H1 (cell line): ENCODE data around the gene TDRD12. TPM values are rescaled to one million over a fixed set of nuclear protein-coding genes. Genes with fewer than 3 reads are reported as not detected.

ENCODE experiments used
- CTCF ChIA-PET: fragments of 300-600 bp; sonication (Branson Sonifier 250); formaldehyde crosslinking; loops from one replicate; lab custom pipeline; 2021; ENCODE audit not compliant: partially characterized antibody; lab: Charles Lee
- POLR2A ChIA-PET: fragments of 300-600 bp; sonication (Branson Sonifier 250); formaldehyde crosslinking; loops from one replicate; lab custom pipeline; 2021; ENCODE audit warnings: inconsistent platforms; ENCODE audit not compliant: partially characterized antibody; lab: Charles Lee
- DNase-seq, 2 experiments: peaks; one replicate each; pipeline versions ENCODE4 v3.0.0 to v3.0.0-alpha.2; 2010 to 2022; ENCODE audit warnings: low spot score in 2 of 2, low read depth in 1 of 2, mixed read lengths in 1 of 2
- FAIRE-seq: peaks from 2 replicates; lab custom pipeline; 2011; peaks lifted over from hg19 to GRCh38; lab: Jason Lieb, UNC
- H2AFZ ChIP-seq: 2 replicates; pipeline ENCODE4 v1.8.1; 2012; ENCODE audit warnings: low read length, inconsistent platforms
- H2AK5ac ChIP-seq: 2 replicates; pipeline ENCODE4 v1.6.1; 2013; ENCODE audit warnings: low read depth, low read length
- H2BK120ac ChIP-seq: replicated peaks from 2 replicates; pipeline ENCODE3; 2013; ENCODE audit warnings: low read depth, low read length, inconsistent platforms
- H2BK12ac ChIP-seq: 2 replicates; pipeline ENCODE4 v1.6.1; 2013; ENCODE audit warnings: low read depth, low read length
- H2BK15ac ChIP-seq: 2 replicates; pipeline ENCODE4 v1.6.1; 2013; ENCODE audit warnings: low read length
- H2BK20ac ChIP-seq: 2 replicates; pipeline ENCODE4 v1.6.1; 2013; ENCODE audit warnings: low read length
- H2BK5ac ChIP-seq: 2 replicates; pipeline ENCODE4 v1.6.1; 2013; ENCODE audit warnings: low read depth, low read length
- H3K14ac ChIP-seq: 2 replicates; pipeline ENCODE4 v1.6.1; 2013; ENCODE audit warnings: inconsistent platforms; ENCODE audit not compliant: insufficient read length
- H3K18ac ChIP-seq: 2 replicates; pipeline ENCODE4 v1.6.1; 2013; ENCODE audit warnings: low read length; ENCODE audit errors: extremely low read depth
- H3K23ac ChIP-seq: 2 replicates; pipeline ENCODE4 v1.6.1; 2013; ENCODE audit warnings: inconsistent platforms; ENCODE audit not compliant: insufficient read length
- H3K23me2 ChIP-seq: 2 replicates; pipeline ENCODE4 v1.6.1; 2013; ENCODE audit warnings: low read depth, low read length
- H3K27ac ChIP-seq: 2 replicates; pipeline ENCODE4 v1.6.1; 2011; ENCODE audit warnings: low read depth, low read length, inconsistent platforms
- H3K27me3 ChIP-seq, 4 experiments: replicated peaks in 1 of 4; 1 replicate in 1 of 4; 2 replicates in 3 of 4; pipeline versions ENCODE4 v1.6.1 to v1.8.1; 2011 to 2013; ENCODE audit warnings: low read length in 3 of 4, mild to moderate bottlenecking in 3 of 4, inconsistent platforms in 2 of 4, mixed read lengths in 2 of 4, moderate library complexity in 1 of 4; ENCODE audit not compliant: control insufficient read depth in 3 of 4, insufficient read depth in 3 of 4; ENCODE audit errors: extremely low read depth in 1 of 4
- H3K36me3 ChIP-seq, 4 experiments: 2 replicates each; pipeline versions ENCODE4 v1.6.1 to v1.8.1; 2011 to 2013; ENCODE audit warnings: mild to moderate bottlenecking in 4 of 4, low read length in 3 of 4, moderate library complexity in 2 of 4, control low read depth in 1 of 4, inconsistent platforms in 1 of 4; ENCODE audit not compliant: insufficient read depth in 4 of 4, control insufficient read depth in 2 of 4
- H3K4ac ChIP-seq: replicated peaks from 2 replicates; pipeline ENCODE3; 2013; ENCODE audit warnings: low read length, low read depth, mixed read lengths, inconsistent platforms; ENCODE audit not compliant: insufficient read length
- H3K4me1 ChIP-seq, 4 experiments: replicated peaks in 1 of 4; 1 replicate in 1 of 4; 2 replicates in 3 of 4; pipeline versions ENCODE4 v1.6.1 to v1.8.1; 2011 to 2013; ENCODE audit warnings: low read length in 3 of 4, inconsistent platforms in 2 of 4, mixed read lengths in 1 of 4; ENCODE audit not compliant: insufficient read depth in 4 of 4, control insufficient read depth in 3 of 4
- H3K4me2 ChIP-seq, 2 experiments: 2 replicates each; pipeline versions ENCODE4 v1.6.1 to v1.8.1; 2011 to 2013; ENCODE audit warnings: low read depth in 2 of 2, low read length in 2 of 2, control low read depth in 1 of 2, inconsistent platforms in 1 of 2, mild to moderate bottlenecking in 1 of 2; ENCODE audit not compliant: insufficient read depth in 1 of 2
- H3K4me3 ChIP-seq, 4 experiments: fragments of 200-600, 300-600 bp in 1 of 4; sonication (generic), shearing (Covaris generic), sonication (Bioruptor Twin) in 1 of 4; 2 replicates each; pipeline versions ENCODE4 v1.5.1 to v1.8.1; 2011 to 2016; ENCODE audit warnings: low read length in 4 of 4, low read depth in 3 of 4, control low read depth in 2 of 4, inconsistent platforms in 2 of 4, mild to moderate bottlenecking in 2 of 4, mixed read lengths in 1 of 4, moderate library complexity in 1 of 4; ENCODE audit not compliant: insufficient read depth in 2 of 4; ENCODE audit errors: extremely low read depth in 1 of 4
- H3K56ac ChIP-seq: replicated peaks from 2 replicates; pipeline ENCODE3; 2013; ENCODE audit warnings: low read depth, mild to moderate bottlenecking, mixed read lengths, low read length, inconsistent platforms; ENCODE audit not compliant: insufficient read length
- H3K79me1 ChIP-seq: 2 replicates; pipeline ENCODE4 v1.6.1; 2013; ENCODE audit warnings: low read depth, low read length, control low read depth
- H3K79me2 ChIP-seq, 2 experiments: 2 replicates each; pipeline versions ENCODE4 v1.6.1 to v1.8.1; 2012 to 2013; ENCODE audit warnings: low read length in 2 of 2, mild to moderate bottlenecking in 2 of 2, inconsistent platforms in 1 of 2; ENCODE audit not compliant: insufficient read depth in 2 of 2, control insufficient read depth in 1 of 2
- H3K9ac ChIP-seq, 4 experiments: replicated peaks in 1 of 4; 1 replicate in 1 of 4; 2 replicates in 3 of 4; pipeline versions ENCODE4 v1.6.1 to v1.8.1; 2011 to 2013; ENCODE audit warnings: low read depth in 3 of 4, low read length in 3 of 4, control low read depth in 2 of 4, mild to moderate bottlenecking in 2 of 4, moderate library complexity in 2 of 4, inconsistent platforms in 1 of 4; ENCODE audit errors: extremely low read depth in 1 of 4
- H3K9me3 ChIP-seq, 2 experiments: 2 replicates each; pipeline versions ENCODE4 v1.6.1 to v1.8.1; 2012 to 2013; ENCODE audit warnings: mild to moderate bottlenecking in 2 of 2, moderate library complexity in 2 of 2, control low read depth in 1 of 2, inconsistent platforms in 1 of 2, low read depth in 1 of 2, low read length in 1 of 2, mixed read lengths in 1 of 2; ENCODE audit not compliant: insufficient read depth in 2 of 2
- H4K20me1 ChIP-seq, 2 experiments: replicated peaks in 1 of 2; 2 replicates each; pipeline versions ENCODE3 to v1.8.1; 2011 to 2013; ENCODE audit warnings: inconsistent platforms in 2 of 2, low read length in 2 of 2, mild to moderate bottlenecking in 1 of 2; ENCODE audit not compliant: insufficient read depth in 2 of 2, control insufficient read depth in 1 of 2
- H4K5ac ChIP-seq: 2 replicates; pipeline ENCODE4 v1.6.1; 2013; ENCODE audit warnings: low read length, low read depth, mixed read lengths, inconsistent platforms; ENCODE audit not compliant: insufficient read length
- H4K8ac ChIP-seq: 2 replicates; pipeline ENCODE4 v1.8.0; 2013; ENCODE audit warnings: mild to moderate bottlenecking, moderate library complexity, low read length, inconsistent platforms; ENCODE audit not compliant: insufficient read depth; ENCODE audit errors: extremely low read depth
- H4K91ac ChIP-seq: replicated peaks from 2 replicates; pipeline ENCODE3; 2013; ENCODE audit warnings: low read length, mixed read lengths, inconsistent platforms; ENCODE audit not compliant: insufficient read length
- BCL11A ChIP-seq, 2 experiments: IDR thresholded peaks; one replicate each; pipeline ENCODE4 v1.6.1; 2011; ENCODE audit warnings: low read depth in 2 of 2, low read length in 2 of 2, mild to moderate bottlenecking in 2 of 2
- CTCF ChIP-seq, 3 experiments: IDR thresholded peaks; 1 replicate in 2 of 3; 2 replicates in 1 of 3; pipeline versions ENCODE4 v1.5.1 to v1.6.1; 2011; ENCODE audit warnings: low read length in 3 of 3, mild to moderate bottlenecking in 3 of 3, inconsistent platforms in 2 of 3, low read depth in 1 of 3, moderate library complexity in 1 of 3; ENCODE audit not compliant: insufficient read depth in 1 of 3; ENCODE audit errors: control extremely low read depth in 1 of 3
- JUN ChIP-seq: IDR thresholded peaks from 2 replicates; pipeline ENCODE4 v1.6.1; 2011; ENCODE audit warnings: low read depth, mild to moderate bottlenecking, improper control_type of control experiment, low read length
- JUND ChIP-seq: IDR thresholded peaks from 2 replicates; pipeline ENCODE4 v1.6.1; 2011; ENCODE audit warnings: mild to moderate bottlenecking, improper control_type of control experiment, low read length
- RFX5 ChIP-seq: IDR thresholded peaks from 2 replicates; pipeline ENCODE4 v1.6.1; 2011; ENCODE audit warnings: low read depth, low read length, improper control_type of control experiment, borderline replicate concordance
- TAF7 ChIP-seq: optimal IDR thresholded peaks from 2 replicates; pipeline ENCODE3; 2011; ENCODE audit warnings: low read depth, mild to moderate bottlenecking, inconsistent platforms, low read length, moderate library complexity, borderline replicate concordance
- WGBS, 2 experiments: shearing (Covaris generic) in 1 of 2; methylation state at CpG; one replicate each; pipeline versions ENCODE4 v1.1.6 to v1.1.7; 2013 to 2015; ENCODE audit warnings: low lambda C conversion rate in 2 of 2, mixed read lengths in 2 of 2, inconsistent platforms in 1 of 2, low coverage in 1 of 2, missing lambda C conversion rate in 1 of 2; ENCODE audit not compliant: insufficient replicate concordance in 2 of 2, insufficient coverage in 1 of 2, insufficient read length in 1 of 2; ENCODE audit errors: extremely low coverage in 1 of 2, missing lambda C conversion rate in 1 of 2; 5-methylcytosine and 5-hydroxymethylcytosine counted together
- polyA plus RNA-seq, 7 experiments: library from polyadenylated mRNA; depleted of rRNA in 3 of 7; stranded (reverse) in 5 of 7; unstranded in 2 of 7; fragments of >200 nt in 5 of 7; fragments of 200-250 nt in 2 of 7; gene quantifications; 1 replicate in 5 of 7; 2 replicates in 1 of 7; 4 replicates in 1 of 7; pipeline versions ENCODE4 v1.2.1 to v1.2.3, GENCODE V29; 2011 to 2013; ENCODE audit warnings: missing spikeins in 2 of 7, mixed read lengths in 2 of 7
- total RNA-seq: library from RNA; stranded (reverse); fragmentation: NEBNext Ultra II Directional; extraction: Animal tissue kit (Norgen Biotek cat#: 25700); gene quantifications from 2 replicates; pipeline ENCODE4 v1.2.1, GENCODE V29; 2021

Gene TDRD12
- total and polyA plus RNA-seq, 2 of the 8 experiments (the other 6 are each of a cell fraction or from before 2014, with no cell fraction given) = 0.39 to 0.88 TPM

GRCh38 chr19:32866564-32867265 is 147.1 kb downstream of the TDRD12 start:
- Histone ChIP-seq H3K14ac (no peak overlapping the region), H4K20me1 (no peaks in the 10 kb centered on the region), H2BK5ac (no peak overlapping the region), H3K4me2 (no peak overlapping the region), H4K91ac (no peak overlapping the region), H3K4me1 (peaks cover 0 to 4% (median 1%) of the 10 kb centered on the region in 4 experiments; a peak in 4 of 7 replicates), H2BK120ac (no peak overlapping the region), H4K8ac (no peak overlapping the region; the same call in 1 of the 2 replicates), H3K27me3 (no peaks in the 10 kb centered on the region), H3K9ac (no peak overlapping the region), H3K23me2 (no peaks in the 10 kb centered on the region), H2BK15ac (no peak overlapping the region), H2BK12ac (no peak overlapping the region), H3K9me3 (no peaks in the 10 kb centered on the region), H3K79me1 (no peaks in the 10 kb centered on the region), H3K56ac (no peak overlapping the region), H3K79me2 (no peaks in the 10 kb centered on the region), H3K4ac (no peak overlapping the region), H3K4me3 (no peak overlapping the region), H3K23ac (no peak overlapping the region), H3K27ac (no peak overlapping the region), H2AK5ac (no peak overlapping the region), H2AFZ (0 out of 2 replicates have a peak overlapping the region, but pooled peaks have one; percentile 41), H2BK20ac (no peak overlapping the region), H4K5ac (no peak overlapping the region), H3K36me3 (no peaks in the 10 kb centered on the region), H3K18ac (peak overlapping the region; percentile 48)
- ChIA-PET CTCF (interaction anchor here (0.8 to 1.0 kb wide), 2 partner anchors 9 to 11 kb away, joined by 3 read pairs; no protein-coding TSS in a partner anchor), POLR2A (no interaction called here)
- no peak for FAIRE-seq
- WGBS, 2 experiments = 90% methylated on average over 12 of the region's 12 CpGs; no CpG with 5 or more reads in 1 of the 2 experiments
- TF ChIP-seq JUND (no peak), BCL11A (IDR thresholded peaks at IDR 0.05; ENCODE audit: low read depth in 2 of 2, low read length in 2 of 2) (no peak), JUN (no peak), CTCF (IDR thresholded peaks at IDR 0.05; ENCODE audit: control extremely low read depth in 1 of 3, insufficient read depth in 1 of 3, low read depth in 1 of 3, low read length in 3 of 3) (no peak), TAF7 (no peak), RFX5 (no peak)
- DNase-seq = no peak
